ENCODE results near the gene NRG3.

NRG3 gene

DNA sequence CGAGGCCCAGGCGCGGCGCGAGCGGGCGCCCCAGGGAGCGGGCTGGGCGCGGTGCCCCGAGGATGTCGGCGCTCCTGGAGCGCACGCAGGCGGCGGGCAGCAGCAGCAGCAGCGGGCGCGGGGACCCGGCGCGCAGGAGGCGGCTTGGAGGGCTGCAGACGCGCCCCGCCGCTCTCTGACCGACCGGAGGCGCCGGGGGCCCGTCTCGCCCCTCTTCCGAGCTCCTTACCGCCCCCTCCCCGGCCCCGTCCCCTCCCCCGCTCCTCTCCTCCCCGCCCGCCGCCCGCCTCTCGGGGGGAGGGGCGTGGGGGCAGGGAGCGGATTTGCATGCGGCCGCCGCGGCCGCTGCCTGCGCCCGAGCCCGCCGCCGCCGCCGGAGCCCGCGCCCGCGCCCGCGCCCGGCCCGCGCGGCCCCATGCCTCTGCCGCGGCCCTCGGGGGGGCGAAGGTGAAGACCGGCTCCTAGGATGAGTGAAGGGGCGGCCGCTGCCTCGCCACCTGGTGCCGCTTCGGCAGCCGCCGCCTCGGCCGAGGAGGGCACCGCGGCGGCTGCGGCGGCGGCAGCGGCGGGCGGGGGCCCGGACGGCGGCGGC is at the start of gene NRG3:
NRG3 (plus strand) TSS at position 320 of the 592 bp plus-strand sequence.
- DNase-seq (ENCODE audit: low spot score) = no peak

DNA sequence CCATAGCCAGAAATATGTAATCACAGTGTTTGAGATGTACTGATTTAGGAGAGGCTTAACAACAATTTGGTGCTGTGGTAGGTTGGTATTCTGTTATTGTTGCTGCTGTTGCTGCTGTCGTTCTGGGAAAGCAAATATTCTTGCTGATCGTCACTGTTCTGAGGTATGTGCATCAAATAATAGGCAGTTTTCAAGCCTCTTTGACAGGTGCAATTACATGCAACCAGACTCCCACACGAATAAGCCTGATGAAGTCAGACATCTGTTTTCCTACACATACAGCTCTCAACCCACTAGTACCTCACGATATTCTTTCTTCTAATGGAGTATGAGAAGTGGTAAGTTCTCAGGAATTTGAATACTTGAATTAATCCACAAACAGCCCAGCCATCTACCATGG is 46.7 kb upstream of the NRG3 start:
- DNase-seq (ENCODE audit: low spot score) = no peak

DNA sequence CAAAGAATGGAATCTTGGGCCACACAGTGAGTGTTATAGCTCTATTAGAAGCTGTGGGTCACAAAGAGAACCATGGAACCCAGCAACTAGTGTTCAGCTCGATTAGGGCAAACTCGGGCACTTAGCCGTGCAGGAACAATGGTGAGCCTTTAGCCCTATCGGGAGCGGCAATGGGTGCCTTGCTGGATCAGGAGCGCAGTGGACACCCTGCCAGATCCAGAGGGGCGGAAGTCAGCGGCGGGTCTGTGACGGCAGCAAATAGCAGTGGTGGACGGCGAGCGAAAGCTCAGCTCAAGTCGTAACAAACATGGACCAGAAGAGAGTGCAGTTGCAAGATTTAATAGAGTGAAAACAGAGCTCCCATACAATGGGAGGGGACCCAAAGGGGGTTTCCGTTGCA is 43.9 kb upstream of the NRG3 start:
- no peak for DNase-seq (ENCODE audit: low spot score)

DNA sequence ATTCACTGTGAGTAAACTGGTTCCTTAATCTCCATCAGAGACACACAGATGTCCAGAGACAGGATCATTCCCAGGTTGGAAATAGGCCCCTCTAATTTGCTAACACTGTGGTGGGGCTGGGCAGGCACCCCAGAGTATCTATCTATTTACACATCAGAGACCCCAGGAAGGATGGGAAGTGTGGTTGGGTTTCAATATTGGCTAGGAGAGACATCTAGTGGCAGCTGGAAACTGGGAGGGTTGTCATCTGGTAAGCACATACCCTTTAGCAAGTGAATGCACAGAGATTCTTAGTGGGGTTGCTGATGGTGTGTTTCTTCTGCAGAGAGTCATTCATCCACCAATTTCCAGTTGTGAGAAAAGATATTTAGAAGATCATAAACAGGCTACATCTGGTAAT is 36.0 kb upstream of the NRG3 start:
- peak; percentile 7 for DNase-seq (ENCODE audit: low spot score)

DNA sequence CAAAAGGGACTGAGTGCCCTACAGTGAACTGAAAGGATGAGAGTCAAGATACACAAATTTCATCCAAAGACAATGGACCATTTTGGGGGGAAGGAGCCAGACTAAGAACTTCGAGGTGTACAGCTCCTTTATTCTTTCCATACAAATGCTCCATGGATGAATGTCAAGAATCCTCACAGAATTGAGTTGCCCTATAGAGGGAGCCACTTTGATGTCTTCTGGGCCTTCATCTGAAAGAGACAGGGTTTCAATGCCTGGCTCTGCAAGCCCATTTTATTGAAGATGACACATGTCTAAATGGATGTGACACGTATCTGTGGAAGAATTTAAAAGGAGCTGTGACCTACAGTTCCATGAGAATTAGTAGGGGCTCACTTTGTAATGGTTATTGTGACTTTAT is 32.0 kb upstream of the NRG3 start:
- DNase-seq (ENCODE audit: low spot score) = peak; percentile 2

DNA sequence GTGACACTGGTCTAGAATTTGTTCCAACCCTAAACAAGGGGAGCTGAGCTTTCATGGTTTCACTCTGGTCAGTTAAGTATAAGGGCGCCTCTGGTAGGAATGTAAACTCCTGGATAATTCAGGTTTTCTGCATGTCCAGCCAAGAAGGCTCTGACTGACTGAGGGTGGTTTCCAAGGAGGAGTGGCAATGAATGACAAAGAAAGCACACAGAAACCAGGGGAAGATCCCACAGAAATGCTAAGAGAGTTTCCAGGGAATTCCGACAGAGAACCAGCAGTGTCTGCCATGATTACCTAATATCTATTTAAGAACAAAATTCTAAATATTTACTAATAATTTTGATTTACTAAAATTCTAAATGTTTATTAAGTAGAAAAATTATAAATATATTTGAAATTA is 27.3 kb upstream of the NRG3 start:
- DNase-seq (ENCODE audit: low spot score) = peak; percentile 17

DNA sequence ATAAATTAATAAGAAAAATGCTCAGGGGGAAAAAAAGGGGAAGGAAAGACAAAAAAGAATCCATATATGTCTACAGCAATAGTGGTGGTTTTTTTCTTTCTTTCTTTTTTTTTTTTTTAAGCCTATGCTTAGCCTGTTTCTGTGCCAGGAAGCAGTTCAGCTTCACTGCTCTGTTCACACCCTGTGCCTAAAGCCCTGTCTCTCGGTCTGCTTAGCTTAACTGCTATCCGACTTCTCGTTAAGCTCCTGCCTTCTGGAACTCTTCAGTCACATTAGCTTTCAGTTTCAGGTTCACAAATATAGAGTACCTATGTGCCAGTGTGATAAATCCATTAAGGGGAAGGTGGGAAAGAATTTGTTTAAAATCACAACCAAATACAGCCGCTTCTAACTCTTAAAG is 26.5 kb upstream of the NRG3 start:
- DNase-seq (ENCODE audit: low spot score) = no peak

DNA sequence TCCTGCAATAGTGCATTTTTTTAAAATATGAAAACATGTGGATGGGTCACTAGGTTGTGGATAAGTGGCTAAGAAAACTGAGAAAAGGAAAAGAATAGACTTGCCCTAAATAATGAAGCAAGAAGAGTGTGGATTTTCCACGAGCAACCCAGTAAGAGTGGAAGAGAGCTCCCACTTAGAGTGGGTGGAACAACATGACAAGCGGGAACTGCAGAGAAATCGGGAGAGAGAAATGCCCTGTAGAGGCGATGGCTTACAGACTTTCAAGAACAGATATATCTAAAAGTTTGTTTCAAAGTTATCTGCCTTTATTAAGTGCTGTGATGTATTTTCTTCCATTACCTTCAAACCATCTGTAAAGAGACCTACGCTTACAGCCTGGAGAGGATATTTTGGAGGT is 26.1 kb upstream of the NRG3 start:
- no peak for DNase-seq (ENCODE audit: low spot score)

DNA sequence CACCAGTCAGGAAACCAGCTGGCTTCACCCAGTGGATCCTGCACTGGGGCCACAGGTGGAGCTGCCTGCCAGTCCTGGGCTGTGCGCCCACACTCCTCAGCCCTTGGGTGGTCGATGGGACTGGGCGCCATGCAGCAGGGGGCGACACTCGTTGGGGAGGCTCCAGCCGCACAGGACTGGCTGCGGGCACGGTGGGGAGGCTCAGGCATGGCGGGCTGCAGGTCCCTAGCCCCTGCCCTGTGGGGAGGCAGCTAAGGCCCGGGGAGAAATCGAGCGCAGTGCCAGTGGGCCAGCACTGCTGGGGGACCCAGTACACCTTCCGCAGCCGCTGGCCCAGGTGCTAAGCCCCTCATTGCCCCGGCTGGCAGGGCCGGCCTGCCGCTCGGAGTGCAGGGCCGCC is 12.4 kb upstream of the NRG3 start:
- DNase-seq (ENCODE audit: low spot score) = no peak

DNA sequence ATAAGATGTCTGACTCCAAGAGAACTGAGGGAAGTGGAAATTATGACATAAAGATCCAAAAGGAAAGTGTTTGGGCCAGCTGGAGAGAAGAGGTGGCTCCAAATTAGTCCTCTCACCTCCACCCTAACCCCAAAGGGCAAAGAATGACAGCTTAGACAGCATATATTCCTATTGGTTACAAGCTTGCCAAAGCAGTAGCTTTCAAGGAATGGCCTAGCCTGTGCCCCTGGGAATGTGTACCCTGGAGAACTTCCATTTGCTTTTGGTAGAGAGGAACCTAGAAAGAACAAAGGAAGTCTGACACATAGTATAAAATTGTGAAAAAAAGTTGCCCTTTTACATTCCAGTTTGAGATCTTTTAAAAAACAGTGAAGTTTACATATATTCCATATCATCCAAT is 11.2 kb upstream of the NRG3 start:
- DNase-seq (ENCODE audit: low spot score) = no peak

DNA sequence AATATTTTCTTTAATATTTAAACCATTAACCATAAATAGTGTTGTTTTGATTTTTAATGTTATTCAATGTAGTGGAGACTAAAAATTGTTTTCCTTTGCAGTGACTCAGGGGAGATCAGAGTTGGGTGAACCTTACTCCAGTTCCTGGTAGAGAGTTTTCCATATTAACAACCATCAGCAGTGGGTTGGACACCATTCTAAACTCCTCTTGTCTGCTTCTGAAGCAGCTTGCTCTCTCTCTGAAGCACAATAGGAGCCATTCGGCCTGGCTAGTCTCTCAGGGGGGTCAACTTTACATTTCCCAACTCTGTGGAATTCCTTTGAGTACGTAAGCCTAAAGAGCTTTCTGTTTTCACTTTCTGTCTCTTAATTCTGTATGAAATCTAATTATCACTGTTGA is 9.4 kb upstream of the NRG3 start:
- no peak for DNase-seq (ENCODE audit: low spot score)

DNA sequence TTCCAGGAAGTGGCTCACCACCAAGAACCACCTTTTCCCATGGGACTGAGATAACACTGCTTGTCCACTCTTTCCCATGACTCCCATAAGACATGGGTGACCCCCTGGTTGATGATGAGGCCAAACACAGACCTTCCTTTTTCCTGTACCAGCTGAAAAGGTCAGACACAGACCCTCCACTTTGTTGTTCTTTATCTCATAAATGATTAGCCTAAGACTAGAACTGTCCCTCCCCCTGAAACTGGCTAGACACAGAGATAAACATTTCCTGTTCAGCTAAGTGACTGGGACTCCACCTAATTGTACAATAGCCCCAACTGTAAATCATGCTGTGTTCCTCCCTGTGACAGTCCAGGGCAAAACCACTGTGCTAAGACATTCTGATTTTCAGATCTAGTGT is 8.2 kb upstream of the NRG3 start:
- peak; percentile 74 for DNase-seq (ENCODE audit: low spot score)

DNA sequence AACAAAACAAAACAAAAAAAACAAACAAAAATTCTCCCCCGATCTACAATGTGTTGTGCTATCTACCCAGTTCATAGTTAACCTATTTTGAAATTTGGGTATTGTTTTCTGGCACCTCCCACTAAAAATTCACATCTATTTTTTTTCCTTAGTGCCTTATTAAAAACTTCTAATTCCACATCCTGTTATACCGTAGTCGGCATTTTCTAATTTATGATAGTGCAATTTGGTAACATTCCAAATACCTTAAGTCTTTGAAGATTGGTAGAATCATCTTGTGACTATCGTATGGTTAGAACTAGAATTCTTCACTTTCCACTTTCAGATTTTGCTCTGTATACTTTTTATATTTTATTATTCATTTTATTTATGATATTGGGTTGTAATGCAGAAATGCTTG is 4.5 kb upstream of the NRG3 start:
- no peak for DNase-seq (ENCODE audit: low spot score)

DNA sequence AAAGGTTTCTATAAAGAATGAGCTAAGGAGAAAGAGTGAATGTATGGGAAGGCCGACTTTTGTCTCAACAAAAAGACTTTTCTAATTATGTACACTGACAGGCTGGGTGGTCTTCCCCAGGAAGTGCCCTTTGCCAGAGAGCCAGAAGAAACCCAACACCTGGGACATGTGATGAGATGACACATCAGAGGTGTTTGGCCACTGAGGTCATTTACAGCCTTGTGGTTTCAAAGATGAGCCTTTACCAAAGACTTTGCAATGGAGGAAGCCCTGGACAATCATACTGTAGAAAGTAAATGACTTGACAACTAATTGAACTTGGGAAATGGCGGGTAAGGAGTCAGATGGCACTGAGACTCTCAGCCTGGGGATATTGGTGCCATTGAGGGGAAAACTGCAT is 3.4 kb upstream of the NRG3 start:
- DNase-seq (ENCODE audit: low spot score) = no peak

DNA sequence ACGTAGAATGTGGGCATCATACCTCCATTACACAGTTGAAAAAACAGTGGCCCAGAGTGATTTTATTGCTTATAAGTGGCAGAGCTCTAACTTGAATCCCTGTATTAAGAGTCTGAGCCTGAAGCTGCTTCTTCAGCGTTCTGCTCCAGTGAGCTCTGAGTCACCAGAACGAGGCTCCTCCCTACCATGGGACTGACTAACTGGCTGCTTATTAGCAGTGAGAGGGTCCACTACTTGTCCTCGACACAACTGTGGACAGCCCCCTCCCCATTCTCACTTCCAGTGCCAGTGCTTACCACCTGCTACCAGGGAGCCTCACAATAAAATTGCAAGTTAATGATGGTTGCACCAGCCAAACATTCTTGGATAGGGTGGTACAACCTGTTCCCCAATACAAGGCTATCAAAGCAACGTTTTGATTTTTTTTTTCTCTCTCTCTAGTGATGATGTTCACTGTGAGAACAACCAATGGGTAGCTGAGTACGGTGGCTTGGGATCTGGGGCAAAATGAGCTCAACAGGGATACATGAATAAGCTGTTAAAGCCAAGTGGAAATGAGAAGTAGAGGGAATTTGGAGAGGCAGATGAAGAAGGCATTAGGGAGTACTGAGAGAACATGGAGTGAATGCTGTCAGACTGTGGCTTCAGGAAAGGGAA is 2.7 kb upstream of the NRG3 start:
- no peak for DNase-seq (ENCODE audit: low spot score)

DNA sequence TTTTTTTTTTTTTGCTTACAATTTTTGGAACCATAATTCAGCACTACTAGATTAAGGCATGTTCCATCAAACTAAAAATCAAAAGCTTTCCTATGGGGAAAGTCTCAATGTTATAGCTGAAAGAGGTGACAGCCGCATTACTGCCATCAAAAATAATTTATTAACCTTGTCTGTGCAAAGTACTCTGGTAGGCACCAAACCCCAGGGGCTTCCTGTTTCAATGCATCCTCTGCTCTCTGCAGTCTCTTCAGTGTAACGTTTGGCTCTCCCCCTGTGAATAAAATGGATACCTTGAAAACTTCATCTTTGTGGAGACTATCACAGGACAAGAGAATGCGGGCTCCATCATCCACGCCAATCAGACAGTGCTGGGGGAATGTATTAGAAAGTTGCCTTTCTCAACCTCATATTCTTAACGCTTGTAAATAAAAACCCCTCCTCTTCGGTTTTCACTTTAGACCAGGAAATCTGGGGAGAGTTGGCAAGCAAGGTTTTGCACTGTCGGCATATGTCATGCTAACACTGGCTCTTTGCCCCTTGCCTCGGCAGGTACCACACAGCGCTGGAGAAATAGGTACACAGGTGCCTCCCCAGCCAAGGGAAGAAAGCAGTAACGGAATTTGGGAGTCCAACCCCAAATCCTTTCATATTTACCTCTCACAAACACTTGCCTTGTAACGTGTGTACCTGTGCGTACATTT is 1.6 kb upstream of the NRG3 start:
- DNase-seq (ENCODE audit: low spot score) = no peak

DNA sequence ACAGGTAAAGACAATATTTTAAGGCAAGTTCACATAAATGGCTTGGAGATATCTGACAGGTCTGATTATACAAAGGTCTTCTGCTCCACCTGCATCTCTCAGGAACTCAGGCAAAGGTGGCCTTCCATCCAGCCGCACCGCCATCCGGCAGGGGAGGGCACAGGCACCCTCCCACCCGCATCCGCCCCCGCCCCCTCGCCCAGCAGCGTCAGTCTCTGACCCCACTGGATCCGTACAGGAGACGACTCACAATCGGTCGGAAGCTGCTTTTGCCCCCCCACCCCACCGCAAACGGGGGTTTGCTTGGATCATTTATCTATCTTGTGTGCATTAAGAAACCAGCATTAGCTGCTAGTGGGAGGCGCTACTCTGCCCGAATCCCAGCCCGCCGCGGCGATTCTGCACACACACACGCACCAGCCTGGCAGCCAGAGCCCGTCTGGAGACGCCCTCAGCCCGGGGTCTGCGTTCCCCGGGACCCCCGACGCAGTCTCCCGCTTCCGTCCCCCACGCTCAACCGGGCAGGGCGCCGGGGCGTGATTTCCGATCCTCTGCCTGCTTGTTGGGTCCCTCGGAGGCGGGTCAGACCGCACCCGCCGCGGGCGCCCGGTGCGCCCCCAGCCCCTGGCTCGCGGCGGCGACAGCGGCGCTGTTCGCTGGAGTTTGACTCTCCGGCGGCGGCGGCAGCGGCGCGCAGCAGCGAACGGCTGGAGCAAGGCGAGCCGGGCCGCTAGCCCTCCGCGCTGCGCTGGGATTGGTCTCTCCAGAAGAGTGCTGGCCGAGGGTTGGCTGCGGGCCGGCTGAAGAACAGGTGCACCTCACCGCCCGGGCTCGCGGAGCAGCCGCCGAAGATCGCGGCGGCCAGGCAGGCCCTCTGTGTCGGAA is 820 bp upstream of the NRG3 start:
- DNase-seq (ENCODE audit: low spot score) = peak; percentile 43

DNA sequence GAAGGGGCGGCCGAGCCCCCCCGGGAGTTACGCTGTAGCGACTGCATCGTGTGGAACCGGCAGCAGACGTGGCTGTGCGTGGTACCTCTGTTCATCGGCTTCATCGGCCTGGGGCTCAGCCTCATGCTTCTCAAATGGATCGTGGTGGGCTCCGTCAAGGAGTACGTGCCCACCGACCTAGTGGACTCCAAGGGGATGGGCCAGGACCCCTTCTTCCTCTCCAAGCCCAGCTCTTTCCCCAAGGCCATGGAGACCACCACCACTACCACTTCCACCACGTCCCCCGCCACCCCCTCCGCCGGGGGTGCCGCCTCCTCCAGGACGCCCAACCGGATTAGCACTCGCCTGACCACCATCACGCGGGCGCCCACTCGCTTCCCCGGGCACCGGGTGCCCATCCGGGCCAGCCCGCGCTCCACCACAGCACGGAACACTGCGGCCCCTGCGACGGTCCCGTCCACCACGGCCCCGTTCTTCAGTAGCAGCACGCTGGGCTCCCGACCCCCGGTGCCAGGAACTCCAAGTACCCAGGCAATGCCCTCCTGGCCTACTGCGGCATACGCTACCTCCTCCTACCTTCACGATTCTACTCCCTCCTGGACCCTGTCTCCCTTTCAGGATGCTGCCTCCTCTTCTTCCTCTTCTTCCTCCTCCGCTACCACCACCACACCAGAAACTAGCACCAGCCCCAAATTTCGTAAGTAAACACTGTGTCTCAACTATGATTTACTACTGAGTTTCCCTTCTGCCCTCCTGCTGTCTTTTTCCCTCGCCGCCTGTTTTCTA is 666 bp downstream of the NRG3 start:
- DNase-seq (ENCODE audit: low spot score) = no peak

DNA sequence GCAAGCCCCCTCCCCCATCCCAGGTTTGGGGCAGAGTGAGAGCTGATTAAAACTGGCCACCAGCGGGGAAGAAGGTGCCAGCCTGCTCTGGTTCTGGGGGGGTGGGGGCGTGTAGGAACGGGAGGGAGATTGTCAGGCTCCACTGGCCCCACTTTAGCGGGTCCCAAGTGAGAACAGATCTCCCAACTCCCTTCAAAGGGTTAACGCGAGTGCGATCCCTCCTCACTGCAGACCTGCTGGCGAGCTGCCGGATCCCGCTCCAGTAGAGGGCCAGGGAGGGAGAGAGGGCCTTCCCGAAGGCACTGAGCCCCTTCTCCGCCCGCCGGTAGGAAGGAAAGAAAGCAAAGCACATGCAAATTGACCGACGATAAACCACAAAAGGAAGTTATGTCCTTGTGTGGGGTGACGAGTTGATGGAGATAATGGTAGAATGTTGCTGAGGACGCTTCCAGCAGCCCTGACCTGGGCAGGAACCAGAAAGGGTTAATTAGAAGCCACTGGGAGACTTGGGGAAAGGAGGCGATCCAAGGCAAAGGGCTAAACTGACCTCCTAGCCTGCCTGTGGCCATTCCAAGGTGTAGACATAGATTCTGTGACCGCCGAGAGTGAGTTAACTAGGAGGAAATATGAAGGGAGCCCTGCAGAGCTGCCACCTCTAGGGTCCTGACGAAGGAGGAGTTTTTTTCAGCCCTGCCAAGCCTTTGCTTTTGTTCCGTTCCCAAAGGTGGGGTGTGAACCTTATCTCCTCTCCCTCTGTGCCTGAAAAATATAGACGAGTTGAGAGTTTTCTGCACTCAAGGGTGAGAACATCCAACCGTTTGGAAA is 1.5 kb downstream of the NRG3 start:
- DNase-seq (ENCODE audit: low spot score) = no peak

DNA sequence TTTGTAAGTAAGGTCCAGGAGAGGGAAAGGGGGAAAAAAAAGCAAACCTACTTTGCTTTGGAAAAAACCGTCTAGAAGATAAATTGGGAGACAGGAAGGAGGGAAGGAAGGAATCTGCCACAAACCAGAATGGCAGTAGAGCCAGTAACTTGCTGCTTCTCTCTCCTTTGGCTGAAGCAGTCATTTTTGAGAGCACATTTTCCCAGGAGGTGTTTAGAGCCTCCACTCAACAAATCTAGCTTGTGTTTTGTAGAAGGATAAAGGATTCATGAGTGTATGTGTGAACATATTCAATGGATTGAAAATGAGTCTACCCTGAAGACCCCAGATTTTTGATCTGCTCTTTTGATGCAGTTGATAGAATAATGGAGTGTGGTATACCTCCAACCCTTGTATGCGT is 2.6 kb downstream of the NRG3 start:
- no peak for DNase-seq (ENCODE audit: low spot score)

DNA sequence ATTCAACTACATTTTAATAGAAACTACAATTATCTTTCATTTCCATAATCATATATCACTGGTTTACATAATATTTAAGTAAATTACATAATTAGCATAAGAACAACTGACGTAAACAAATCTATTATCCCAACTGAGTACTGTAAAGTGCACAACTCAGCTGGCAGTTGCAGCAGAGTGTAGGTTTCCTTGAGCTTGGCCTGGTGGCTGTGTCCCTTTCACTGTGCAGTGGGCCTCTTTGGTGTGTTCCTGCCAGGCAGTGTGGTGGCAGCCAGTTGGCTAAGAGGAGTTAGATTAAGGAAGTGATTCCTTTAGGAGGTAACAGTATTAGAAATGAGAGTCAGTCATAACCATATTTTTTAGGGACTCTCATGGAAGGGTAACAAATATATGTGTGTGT is 7.0 kb downstream of the NRG3 start:
- DNase-seq (ENCODE audit: low spot score) = no peak

All from COLO829 (cell line).